Stimulated activated CD4-positive, alpha-beta T cell treated with anti-CD3 and anti-CD28 coated beads, Interleukin-15, amount 100 ng/mL, for 1 hour (primary cell): ENCODE data around the gene MMP19.

Source experiments
- DNase-seq, 2 donors: peaks; one replicate each; pipeline ENCODE4 v3.0.0-alpha.2; 2020; ENCODE audit warnings: low read depth in 1 of 2, low spot score in 1 of 2

Gene MMP19

DNA sequence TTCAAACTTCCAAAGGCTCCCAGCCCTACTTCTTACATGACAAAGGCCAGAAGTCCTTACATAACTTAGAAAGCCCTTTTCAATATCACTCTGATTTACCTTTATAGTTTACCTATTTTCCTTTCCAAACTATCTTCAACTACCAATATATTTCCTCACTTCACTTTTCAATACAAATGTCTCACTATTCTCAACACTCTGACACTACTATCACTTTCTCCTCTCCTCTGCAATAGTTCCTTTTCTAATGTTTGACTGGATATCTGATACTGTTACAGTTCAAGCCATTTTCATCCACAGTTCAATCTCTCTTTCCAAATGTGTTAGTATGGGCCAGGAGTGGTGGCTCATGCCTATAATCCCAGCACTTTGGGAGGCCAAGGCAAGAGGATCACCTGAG, 28.5 kb downstream of the MMP19 start:
- no peak for DNase-seq

DNA sequence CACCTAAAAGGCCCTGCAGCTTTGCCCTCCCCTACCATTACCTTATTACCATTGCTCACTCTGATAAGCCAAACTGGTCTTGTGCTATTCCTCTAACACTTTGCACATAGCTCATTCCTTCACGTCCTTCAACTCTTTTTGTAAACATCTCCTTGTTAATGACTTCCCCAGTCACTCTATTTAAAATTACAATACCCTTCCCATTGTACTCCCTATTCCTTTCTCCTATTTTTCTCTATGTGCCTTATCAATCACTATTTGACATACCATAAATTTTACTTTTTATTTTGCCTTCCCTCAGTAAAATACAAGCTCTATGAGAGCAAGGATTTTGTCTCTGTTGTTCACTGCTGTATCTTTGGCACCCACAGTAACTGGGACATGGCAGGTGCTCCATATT, 30.6 kb downstream of the MMP19 start:
- no peak for DNase-seq

DNA sequence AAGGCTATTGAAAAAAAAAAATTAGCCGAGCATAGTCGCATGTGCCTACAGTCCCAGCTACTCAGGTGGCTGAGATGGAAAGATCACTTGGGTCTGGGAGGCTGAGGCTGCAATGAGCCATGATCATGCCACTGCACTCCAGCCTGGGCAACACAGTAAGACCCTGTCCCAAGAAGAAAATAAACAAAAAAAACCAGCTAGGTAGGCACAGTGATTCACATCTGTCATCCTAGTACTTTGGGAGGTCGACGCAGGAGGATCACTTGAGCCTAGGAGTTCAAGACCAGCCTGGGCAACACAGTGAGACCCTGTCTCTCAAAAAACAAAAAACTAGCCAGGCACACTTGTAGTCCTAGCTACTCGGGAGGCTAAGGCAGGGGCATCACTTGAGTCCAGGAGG, 33.5 kb downstream of the MMP19 start:
- no peak for DNase-seq

DNA sequence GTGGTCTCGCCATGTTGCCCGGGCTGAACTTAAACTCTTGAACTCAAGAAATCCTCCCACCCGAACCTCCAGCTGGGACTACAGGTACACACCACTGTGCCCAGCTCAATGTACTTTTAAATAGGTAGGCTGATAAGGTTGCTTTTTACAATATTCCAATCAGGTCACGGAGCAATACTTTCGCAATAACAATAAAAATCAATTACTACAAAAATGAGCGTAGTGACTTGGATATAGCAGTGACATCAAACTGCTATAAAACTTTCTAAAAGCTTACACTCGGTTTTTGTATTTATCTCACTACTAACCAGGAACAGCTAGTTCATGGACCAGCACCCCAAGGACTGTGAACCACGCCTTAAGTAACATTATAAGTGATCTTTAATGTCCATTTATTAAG, 35.8 kb downstream of the MMP19 start:
- no peak for DNase-seq

DNA sequence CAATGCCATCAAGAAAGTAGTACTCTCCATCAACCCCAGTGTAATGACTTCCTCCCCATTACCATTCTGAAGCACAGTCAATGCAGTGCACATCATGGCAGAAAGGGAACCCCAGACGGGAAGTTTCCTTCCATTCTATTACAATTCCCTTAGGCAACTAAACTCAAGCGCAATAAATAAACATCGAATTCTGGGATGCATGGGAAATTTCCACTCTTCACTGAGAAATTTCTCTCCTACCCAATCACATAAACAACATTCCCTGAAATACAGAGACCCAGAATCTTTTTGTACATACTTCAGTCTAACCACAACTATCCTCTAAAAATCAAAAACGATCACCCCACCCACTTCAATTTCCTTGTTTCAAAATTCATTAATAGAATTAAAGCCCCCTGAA, 45.2 kb downstream of the MMP19 start:
- DNase-seq, result no peak

DNA sequence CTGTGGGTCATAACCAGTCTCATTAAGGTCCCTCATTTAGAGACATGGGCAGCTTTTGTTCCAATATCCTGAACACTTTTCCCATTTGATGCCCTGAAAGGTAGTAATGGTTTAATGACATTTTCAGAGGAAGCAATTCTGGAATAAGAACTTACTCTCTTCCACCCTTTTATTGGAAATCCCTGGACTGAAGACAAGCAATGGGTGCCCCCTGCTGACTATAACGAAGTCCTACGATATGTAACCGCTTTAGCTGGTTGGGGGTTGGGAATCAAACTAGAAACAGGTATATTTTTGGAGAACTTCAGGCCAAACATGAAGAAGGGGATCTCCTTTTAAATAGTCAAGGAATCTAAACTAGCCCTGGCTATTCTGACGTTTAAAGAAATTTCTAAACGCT, 45.7 kb downstream of the MMP19 start:
- no peak for DNase-seq

DNA sequence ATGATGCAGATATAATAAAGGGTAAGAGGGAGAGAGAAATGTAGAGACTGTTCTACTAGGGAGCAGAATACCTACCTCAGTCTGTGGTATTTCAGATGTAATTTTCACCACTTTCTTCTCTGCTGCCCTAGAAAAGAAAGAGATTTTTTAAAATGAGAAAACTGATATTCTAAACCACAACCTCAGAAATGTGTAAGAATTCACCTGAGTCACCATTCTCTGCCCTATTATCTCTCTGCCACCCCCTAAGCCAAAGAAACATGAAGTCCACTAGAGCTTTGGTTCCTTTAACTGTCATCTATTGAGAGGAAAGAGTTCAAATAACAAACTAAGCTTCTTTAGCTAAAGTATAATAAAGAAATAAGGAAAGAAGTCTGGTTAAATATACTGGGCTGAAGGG, 46.8 kb downstream of the MMP19 start:
- no peak for DNase-seq

DNA sequence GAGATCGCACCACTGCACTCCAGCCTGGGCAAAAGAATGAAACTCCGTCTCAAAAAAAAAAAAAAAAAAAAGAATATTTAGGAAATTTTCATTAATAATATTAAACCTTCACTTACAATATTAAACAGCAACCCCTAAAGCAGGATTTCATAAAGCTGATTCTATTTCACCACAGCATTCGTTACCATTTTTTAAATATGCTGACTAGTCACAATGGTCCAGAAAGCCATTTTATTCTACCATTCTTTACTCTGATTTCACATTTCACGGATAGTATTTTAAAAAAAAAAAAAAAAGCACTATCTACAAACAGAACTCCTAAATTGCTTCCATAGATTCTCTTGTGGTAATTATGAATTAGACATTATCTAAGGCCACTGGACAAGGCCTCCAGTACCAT, 52.8 kb downstream of the MMP19 start:
- no peak for DNase-seq

DNA sequence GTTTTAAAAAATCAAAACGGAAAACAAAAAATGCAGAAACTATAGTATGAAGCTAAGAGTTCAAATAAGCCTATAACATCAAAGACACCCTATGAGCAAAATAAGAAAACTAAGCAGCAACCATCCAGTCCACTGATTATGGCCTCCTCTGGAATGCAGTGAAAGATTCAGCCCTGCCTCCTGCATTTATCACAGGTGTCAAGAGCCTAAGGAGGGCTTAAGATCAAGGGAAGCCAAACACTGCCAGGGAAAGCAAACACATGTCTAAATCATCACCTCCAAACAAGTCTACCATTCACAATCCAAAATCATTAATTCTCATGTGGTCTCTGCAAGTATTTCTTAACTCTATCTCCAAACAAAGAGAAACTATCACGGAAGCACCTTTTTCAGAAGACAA, 53.6 kb downstream of the MMP19 start:
- DNase-seq, result no peak

DNA sequence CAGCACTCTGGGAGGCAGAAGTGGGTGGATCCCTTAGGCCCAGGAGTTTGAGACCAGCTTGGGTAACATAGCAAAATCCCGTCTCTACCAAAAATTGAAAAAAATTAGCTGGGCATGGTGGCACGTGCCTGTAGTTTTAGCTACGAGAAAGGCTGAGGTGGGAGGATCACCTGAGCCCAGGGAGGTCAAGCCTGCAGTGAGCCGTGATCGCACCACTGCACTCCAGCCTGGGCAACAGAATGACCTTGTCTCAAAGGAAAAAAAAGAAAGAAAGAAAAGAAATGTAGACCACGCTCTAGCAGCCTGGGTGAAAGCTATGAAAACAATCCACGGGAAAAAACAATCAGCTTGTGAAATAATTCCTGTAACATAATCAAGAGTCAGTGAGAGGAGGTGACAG, 54.2 kb downstream of the MMP19 start:
- no peak for DNase-seq
